ENCODE results near the gene COL24A1.
"Not testable (repeated sequence)": the region's sequence is repeated elsewhere in the genome, so short reads cannot be mapped to it uniquely, and the experiment has no call there.

Gene COL24A1

DNA sequence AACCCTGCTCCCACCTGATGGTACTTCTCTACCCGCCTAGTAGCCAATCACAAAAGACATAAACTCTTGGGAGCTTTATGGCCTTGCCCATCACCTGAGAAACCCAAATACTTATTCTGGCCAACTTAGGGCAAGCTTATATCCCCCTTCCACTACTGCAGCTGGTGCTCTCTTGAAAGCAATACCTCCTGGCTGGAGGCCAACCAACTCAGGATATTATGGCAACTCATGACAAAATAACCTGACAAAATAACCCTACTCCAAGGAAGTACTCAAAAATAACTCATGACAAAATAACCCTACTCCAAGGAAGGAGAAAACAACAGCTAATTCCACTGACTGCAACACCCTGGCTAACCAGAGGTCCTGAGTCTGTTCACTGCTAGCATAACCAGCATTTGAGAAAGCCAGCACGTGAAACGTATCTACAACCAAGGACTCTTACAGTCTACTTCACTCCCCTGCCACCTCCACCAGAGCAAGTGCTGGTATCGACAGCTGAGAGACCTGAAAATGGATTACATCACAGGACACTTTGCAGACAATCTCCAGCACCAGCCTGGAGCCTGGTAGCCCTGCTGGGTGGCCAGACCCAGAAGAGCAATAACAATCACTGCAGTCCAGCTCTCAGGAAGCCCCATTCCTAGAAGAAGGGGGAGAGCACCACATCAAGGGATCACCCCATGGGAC lies 179.9 kb downstream of the COL24A1 start:
- no peak for DNase-seq

DNA sequence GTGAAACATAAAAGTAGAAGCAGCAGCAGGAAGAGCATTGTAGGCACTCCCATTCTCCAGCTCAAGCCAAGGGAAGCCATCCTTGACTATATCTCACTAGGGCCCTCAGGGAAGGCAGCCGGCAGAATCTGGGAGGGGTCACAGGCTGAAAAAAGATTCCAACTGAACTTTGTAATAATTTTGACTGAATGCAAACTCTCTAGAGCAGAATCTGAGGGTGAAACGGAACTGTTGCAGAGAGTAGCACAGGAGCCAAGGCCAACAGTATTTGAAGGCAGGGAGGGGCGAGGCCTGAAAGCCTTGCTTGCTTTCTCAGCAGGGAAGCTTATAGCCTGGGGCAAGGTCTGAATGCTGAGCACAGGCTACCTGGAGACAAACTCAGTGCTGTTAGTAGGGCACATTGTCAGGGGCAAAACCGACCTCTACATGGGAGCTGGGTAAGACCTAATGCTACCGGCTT lies 180.6 kb downstream of the COL24A1 start:
- DNase-seq, result no peak

DNA sequence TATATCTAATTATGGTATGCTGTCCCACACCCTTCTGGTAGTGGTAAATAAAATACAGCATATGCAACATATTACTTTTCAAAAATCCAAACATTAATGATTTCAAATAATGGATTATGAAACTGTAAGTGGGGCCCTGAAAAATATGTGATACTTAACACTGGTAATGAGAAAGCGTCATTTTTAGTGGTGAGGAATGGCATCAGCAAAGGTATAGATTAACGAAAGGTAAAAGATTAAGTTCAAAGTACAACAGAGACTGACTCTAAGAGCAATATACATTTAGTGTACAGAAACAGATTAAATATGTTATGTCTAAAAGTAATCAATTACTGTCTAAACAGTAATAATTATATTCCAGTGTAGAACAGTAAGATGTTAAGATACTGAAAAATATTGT lies 194.1 kb downstream of the COL24A1 start:
- DNase-seq, result no peak

DNA sequence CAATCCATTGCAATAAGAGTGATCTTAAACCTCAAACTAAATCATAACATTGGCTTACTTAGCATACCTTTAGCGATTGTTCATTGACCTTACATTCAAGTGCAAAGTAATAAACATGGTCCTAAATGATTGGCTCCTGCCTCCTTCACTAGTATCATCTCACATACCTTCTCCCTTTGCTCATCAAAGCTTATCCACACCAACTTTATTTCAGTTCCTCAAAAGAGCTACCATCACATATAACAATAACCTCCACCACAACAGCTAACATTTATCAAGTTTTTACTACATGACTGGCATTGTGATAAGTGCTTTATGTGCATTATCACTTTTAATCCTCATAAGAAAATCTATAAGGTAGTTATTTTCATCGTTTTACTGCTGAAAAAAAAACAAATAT lies 198.8 kb downstream of the COL24A1 start:
- no peak for DNase-seq

DNA sequence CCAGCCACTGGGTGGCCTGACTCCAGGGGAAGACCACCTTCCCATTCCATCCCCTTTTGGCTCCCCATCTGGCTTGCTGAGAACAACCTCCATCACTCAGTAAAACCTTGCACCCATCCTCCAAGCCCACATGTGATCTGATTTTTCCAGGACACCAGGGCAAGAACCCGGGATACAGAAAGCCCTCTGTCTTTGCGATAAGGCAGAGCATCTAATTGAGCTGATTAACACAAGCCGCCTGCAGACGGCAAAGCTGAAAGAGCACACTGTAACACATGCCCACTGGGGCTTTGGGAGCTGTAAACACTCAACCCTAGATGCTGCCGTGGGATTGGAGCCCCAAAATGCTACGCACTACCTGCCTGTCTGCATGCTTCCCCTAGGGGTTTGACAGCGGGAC lies 201.4 kb downstream of the COL24A1 start:
- DNase-seq, result not testable (repeated sequence)

DNA sequence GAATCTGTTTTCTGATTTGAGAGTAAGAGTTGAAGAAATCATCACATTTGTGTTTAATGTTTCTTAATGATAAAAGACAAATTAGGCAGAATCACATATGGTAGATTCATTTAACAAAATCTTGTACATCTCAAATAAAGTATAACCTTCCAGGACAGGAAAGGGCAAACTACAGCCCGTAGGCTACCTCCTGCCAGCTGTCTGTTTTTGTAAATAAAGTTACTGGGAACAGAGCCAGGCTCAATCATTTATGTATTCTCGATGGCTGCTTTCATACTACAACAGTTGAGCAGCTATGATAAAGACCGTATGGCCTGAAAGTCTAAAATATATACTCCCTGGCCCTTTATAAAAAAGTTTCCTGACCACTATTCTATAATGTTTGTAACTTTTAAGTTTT lies 204.1 kb downstream of the COL24A1 start:
- DNase-seq, result no peak

DNA sequence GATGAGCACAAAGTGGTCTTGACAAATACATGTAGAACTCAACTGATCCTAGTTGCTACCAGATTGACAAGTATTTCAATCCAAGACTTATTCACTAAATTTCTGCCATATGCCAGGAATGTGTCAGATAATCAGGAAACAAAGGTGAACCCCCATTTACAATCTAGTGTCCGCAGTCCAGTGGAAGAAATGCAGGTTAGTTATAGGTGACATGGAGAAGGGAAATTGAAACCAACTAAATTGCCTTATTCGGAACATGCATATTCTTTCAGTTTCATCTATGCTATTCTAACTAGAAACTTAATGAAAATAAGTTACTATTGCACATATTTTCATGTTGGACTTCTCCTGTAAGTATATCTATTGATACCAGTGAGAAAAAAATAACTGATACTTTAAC lies 209.4 kb downstream of the COL24A1 start:
- no peak for DNase-seq

DNA sequence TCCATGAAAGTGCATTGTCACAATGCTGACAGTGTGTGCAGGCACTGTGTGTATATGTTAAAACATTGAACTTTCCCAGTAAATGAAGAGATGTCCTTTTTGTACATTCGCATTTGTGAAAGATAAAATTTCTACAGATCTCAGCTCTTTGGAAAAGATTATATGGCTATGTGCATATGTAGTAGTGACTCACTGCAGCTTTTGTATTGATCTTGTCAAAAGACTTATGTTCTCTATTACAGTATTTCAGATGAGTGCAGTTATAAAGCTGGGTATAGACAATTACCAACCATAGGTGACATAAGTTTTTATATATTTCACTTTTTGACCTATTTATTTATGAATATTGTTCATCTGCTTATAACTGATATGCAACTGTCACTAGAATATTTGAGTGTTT lies 212.6 kb downstream of the COL24A1 start:
- no peak for DNase-seq

DNA sequence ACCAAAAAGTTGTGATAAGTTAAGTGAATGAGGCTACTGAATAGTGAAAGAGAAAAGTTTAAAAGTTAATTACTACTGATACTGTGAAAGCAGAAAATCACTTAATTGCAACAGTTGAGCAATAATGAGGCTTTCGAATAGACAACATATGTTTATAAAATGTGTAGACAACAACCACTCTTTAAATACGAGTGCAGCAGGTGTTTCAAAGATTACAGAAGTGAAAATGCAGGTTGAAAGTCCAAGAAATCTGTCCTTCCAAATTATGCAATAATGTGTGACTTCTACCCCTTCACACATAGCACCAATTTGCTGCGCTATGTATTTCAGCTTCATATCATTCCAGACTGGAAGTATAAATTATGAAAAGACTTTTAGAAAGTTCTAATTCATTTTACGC lies 213.0 kb downstream of the COL24A1 start:
- no peak for DNase-seq

DNA sequence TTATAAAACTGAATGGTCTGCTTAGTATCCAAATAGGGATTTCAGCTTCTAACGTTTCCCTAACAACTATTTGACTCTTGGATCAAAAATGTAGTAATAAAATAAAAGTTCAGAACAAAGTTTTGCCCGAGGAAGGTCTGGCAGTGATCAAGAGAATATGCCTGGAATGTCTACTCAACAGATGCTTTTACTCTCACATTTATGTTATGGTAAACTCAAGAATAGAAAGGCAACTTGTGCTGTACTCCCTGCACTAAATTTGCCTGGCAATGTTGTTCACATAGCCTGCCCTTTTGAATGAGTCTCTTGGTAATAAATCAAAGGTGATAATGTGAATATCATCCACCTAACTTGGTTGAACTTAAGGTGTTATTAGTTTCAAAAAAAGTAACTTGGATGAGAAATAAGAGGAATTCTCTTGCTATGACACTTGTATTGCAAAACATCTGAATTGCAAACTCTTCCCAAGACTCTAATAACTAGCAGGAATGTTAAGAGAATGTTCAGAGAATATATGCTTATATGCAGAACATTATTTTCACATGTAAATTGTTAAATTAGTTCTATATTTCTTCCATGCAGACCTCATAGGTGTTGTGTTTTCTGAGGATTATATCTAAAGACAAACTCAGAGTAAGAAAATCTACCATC lies 215.8 kb downstream of the COL24A1 start:
- no peak for DNase-seq

DNA sequence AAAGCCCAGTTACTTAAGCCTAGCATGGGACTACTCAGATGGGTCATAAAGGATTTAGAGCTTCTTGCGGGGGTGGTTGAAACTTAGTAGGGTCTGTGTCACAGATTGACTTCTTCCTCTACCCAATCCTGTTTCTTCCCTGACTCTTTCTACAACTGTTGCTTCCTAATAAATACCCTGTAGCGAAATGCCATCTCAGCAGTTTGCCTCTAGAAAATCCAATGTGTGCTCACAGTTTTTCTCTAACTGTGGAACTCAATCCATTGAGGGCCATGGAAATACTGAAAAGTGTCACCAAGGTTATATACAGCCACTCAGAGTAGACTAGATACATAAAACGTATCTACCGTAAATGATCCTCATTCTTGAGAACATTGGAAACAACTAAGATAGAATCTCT lies 217.7 kb downstream of the COL24A1 start:
- DNase-seq, result no peak

DNA sequence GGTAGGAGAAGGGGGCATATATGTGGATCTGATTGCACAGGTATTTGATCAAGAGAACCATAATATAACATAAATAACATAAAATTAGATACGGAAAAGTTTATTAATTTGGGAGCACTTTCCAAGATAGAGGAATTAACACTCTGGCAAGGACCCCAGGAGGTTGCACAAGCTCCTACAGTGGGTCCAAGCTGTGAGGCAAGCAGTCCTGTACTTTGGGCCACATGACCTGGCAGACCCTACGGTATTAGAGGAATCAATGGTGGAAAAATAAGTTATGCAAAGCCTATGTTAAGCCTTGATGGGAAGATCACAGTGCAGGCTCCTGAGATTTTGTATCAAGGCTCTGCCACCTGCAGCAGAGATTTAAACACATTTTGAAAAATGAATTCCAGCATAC lies 220.1 kb downstream of the COL24A1 start:
- DNase-seq, result no peak

DNA sequence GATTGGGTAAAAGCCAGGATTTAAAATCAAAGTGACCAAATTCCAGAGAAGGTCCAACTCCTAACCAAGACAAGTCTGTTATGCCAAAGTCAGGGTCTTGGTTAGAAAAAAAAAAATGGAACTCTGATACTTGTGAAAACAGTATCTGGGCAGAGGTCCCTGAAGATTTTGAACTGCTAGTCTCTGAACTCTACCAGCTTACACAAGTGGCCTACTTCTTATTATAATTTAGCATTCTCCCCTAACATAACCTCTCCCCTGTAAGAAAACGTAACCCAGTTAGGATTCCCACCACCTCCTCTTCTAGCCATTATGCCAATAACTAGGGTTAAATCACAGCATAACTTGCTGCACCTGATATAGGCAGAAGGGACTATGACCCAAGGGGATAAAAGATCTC lies 220.5 kb downstream of the COL24A1 start:
- no peak for DNase-seq

DNA sequence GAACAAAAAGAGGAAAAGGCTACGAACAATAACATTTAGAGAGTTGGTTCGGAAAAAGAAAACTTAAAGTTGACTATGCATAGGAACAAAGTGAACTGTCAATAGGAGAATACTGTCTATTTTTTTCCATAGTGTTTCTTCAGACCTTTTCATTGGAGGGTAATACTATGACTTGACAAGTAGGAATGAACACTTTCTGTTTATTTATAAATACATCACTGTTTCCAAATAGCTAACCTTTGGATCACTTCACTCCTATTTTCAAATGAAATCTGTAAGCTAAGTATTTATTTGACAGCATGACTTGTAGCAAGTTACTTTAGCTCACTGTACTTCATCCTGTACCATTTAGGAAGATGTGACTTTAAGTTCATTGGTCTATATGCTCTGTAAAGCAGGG lies 221.3 kb downstream of the COL24A1 start:
- no peak for DNase-seq

DNA sequence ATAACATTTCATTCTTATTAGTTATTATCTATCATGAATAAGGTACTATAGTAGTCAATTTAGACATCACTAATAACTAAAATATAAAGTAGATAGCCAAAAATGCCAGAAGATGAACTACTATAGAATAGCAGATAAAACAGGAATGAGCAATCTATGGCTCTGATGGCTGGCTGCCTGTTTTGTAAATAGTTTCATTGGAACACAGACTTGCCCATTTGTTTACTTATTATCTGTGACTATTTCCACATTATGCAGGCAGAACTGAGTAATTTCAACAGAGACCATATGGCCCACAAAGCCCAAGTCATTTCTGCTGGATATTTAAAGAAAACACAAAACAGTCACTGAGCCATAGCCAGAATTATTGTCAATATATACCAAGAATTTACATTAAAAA lies 222.1 kb downstream of the COL24A1 start:
- DNase-seq, result no peak

DNA sequence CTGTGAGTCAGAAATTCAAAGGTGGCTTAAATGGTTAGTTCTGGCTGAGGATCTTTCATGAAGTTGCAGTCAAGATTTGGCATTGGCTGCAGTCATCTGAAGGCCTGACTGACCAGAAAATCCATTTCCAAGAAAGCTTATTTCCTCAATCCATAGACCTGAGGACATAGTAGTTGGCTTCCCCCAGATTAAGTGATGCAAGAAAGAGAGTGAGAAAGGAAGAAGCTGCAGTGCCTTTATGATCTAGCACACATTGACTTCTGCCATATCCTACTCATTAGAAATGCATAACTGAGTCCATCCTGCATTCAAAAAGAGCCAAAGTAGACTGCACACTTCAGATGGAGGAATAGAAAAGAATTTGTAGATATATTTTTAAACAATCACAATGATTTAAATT lies 222.6 kb downstream of the COL24A1 start:
- DNase-seq, result no peak

DNA sequence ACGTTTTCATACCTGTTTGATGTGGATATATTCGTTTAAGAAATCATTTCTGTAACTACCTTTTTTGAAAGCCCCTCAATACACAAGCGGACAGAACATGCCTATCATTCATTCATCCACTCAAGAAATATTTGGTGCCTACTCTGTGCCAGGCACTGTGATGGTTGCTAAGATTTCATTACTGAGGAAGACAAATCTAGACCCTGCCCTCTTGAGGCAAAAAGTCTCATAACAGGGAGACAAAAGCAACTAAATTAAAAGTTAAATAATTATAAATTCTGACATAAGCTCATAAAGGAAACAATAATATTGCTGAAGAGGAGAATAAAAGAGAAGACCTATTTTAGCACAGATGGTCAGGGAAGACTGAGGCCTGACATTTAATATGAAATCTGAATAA lies 244.8 kb downstream of the COL24A1 start:
- no peak for DNase-seq

DNA sequence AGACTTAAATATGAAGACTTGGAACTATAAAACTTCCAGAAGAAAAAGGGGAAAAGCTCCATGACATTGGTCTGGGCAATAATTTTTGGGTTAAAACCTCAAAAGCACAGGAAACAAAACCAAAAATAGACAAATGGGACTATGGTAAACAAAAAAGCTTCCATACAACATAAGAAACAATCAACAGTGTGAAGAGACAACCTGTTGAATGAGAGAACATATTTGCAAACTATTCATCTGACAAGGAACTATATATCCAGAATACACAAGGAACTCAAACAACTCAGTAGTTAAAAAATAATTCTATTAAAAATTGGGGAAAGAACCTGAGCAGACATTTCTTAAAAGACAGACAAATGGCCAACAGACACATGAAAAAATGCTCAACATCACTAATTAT lies 255.7 kb downstream of the COL24A1 start:
- DNase-seq, result no peak

DNA sequence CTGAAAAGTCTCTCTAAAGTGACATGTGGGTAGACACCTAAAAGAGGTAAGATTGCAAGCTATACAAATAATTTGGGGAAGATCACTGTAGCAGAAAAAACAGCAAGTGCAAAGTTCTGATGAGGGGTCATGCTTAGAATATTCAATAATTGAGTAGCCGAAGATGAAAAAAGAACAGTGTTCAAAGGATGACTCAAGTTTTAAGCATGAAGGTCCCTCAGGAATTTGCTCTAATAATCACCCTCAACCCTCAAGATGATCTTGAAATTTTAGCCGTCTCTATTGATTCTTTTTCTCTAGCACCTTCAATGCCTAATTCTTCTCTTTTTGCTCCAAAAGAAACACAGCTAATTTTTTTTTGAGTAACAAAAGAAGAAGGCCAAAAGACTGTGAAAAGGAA lies 257.7 kb downstream of the COL24A1 start:
- DNase-seq, result no peak

DNA sequence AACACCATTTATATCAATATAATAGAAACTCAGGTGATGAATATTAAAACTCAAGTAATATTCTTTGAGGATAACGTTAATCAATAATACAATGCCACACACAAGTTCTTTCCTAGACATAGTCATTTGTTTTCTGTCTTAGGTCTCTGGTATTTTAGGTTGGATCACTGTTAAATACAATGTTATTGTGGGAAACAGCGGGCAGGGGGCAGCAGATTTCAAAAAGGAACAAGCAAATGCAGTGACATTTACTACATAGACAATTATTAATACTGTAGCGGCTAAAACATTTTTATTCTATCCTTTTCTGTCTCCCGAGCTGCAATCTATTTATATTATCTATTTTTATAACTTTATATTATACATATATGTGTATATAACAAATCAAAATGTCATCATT lies 261.9 kb downstream of the COL24A1 start:
- DNase-seq, result peak in 1 of 2 donors; percentile 9

DNA sequence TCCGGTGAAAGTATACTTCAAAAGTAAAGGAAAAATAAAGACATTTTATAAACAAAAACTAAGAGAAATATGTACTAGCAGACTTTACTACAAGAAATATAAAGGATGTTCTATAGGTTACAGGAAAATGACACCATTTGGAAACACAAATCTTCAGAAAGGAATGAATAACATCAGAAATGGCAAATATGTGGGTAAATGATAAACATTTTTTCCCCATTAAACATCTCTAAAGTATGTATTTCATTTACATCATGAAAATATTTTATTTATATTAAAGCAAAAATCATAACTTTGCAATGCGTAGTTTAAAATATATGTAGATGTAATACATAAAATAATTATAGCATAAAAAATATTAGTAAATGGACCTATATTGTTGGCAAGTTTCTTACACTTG lies 264.2 kb downstream of the COL24A1 start:
- DNase-seq, result no peak

DNA sequence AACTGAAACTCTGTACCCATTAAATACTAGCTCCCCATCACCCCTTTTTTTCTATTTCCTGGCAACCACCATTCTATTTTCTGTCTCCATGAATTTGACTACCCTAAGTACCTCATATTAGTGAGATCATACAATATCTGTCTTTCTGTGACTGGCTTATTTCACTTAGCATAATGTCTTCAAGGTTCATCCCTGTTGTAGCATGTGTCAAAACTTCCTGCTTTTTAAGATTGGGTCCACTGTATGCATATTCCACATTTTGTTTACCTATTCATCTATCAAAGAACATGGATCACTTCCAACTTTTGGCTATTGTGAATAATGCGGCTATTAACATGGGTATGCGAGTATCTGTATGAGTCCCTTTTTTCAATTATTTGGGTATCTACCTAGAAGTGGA lies 266.7 kb downstream of the COL24A1 start:
- DNase-seq, result no peak

DNA sequence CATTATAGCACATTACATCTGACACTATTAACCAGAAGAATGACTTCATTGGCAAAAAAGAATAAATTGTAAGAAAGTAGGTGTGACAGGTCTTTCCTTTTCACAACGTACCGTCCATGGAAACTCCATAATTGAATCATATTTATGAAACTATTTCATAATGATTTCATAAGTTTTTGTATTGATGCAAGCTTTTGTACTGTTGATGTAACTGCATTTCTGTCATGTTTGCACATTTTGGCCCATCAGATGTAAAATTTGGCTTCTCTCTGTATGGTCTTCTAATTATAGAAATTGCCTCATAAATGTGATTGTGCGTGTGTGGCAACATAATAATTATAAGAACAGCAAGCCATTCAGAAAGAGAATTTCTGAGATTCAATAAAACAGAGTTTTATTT lies 267.7 kb downstream of the COL24A1 start:
- no peak for DNase-seq

DNA sequence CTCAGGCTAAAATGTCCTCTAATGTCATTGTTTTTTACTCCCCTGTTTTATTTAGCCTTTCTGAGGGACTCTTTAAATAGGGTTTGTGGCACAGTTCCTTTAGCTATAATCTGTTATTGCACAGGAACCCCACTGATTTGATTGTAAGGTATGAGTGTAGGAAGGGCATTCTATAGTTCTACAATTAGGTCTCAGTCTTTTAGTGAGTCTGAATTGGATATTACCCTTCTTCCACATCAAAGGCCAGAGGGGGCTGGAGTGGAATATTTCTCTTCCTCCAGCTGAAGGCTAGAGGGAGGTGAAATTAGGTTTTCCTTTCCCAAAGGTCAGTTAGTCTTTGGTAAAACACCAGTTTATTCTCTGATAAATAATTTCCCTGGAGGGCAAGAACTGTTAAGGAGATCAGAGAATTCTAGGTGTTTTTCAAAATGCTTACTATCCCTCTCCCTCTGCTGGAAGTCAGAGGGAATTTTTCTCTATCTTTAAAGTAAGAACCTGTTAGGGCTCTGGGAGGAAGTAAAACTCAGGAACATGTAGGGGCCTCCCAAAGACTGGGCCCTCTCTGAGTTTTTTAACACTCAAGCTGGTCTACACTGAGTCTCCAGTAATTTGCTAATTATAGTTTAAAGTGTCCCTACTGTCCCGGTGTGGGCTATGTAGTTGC lies 272.1 kb downstream of the COL24A1 start:
- no peak for DNase-seq
